Measurements from ENCODE around the gene MDM1. TPM values are rescaled to one million over a fixed set of nuclear protein-coding genes. Genes with fewer than 3 reads are reported as not detected.

MDM1 gene
- polyA plus RNA-seq, 1 donor (not counting 4 experiments of a cell fraction or from before 2014, with no cell fraction given), result 7.5 TPM

- dilution Hi-C loops (cut with MboI; ENCODE audit: extremely low pct_ligation_motif_present, low sequenced_read_pairs), result no loop called here
- H3K9me1 ChIP-seq (ENCODE audit: control insufficient read depth, extremely low read depth, insufficient read depth, low read length), result no peaks in the 10 kb centered on the region
These were observed 61.8 kb downstream of the MDM1 start for GRCh38 chr12:68270358-68270757.

GRCh38 chr12:68269779-68270178, 62.4 kb downstream of the MDM1 start:
- no peaks in the 10 kb centered on the region for H3K9me1 ChIP-seq (ENCODE audit: control insufficient read depth, extremely low read depth, insufficient read depth, low read length)
- H2AFZ ChIP-seq (ENCODE audit: control insufficient read depth, low read length), result no peak overlapping the region
- no peak for FAIRE-seq
- H3K9ac ChIP-seq (ENCODE audit: control insufficient read depth, extremely low read depth, insufficient read depth, low read length), result no peak overlapping the region
- no peak overlapping the region for H3K4me3 ChIP-seq (ENCODE audit: control insufficient read depth in 2 of 3, extremely low read depth in 1 of 3, insufficient read depth in 2 of 3, low read depth in 1 of 3, low read length in 3 of 3)
- H3K4me2 ChIP-seq (ENCODE audit: control insufficient read depth, extremely low read depth, insufficient read depth, low read depth, low read length), result no peak overlapping the region
- no peaks in the 10 kb centered on the region for H3K79me2 ChIP-seq (ENCODE audit: control insufficient read depth, insufficient read depth, low read length)
- dilution Hi-C loops (cut with MboI; ENCODE audit: extremely low pct_ligation_motif_present, low sequenced_read_pairs), result no loop called here
- no peaks in the 10 kb centered on the region for H3K36me3 ChIP-seq (ENCODE audit: control insufficient read depth in 2 of 2, extremely low read depth in 1 of 2, insufficient read depth in 2 of 2, low read length in 2 of 2)
- TF ChIP-seq CTCF (optimal IDR thresholded peaks at IDR 0.05 in 1 of 3, IDR thresholded peaks at IDR 0.05 in 1 of 3, conservative IDR thresholded peaks at IDR 0.05 in 1 of 3; ENCODE audit: extremely low read depth in 1 of 3, insufficient read depth in 2 of 3, low read length in 3 of 3), result no peak
- no peak for TF ChIP-seq EZH2 (IDR thresholded peaks at IDR 0.05; ENCODE audit: low read length)
- H4K20me1 ChIP-seq (ENCODE audit: control insufficient read depth, extremely low read depth, insufficient read depth, low read length), result no peaks in the 10 kb centered on the region
- no peak for DNase-seq (ENCODE audit: low read depth, low spot score)
- H3K4me1 ChIP-seq (ENCODE audit: control insufficient read depth, extremely low read depth, insufficient read depth, low read length), result peaks cover 4% of the 10 kb centered on the region
- no peaks in the 10 kb centered on the region for H3K9me3 ChIP-seq (ENCODE audit: control insufficient read depth, low read depth, low read length)
- H3K27ac ChIP-seq (ENCODE audit: control insufficient read depth, insufficient read depth, low read length), result no peak overlapping the region
- H3K27me3 ChIP-seq (ENCODE audit: control insufficient read depth, extremely low read depth, insufficient read depth, low read length), result no peaks in the 10 kb centered on the region

More at GRCh38 chr12:68270358-68270757, 61.8 kb downstream of the MDM1 start:
- no peak overlapping the region for H3K27ac ChIP-seq (ENCODE audit: control insufficient read depth, insufficient read depth, low read length)
- FAIRE-seq (no peak), DNase-seq (ENCODE audit: low read depth, low spot score) (no peak)
- no peak for TF ChIP-seq CTCF (optimal IDR thresholded peaks at IDR 0.05 in 1 of 3, IDR thresholded peaks at IDR 0.05 in 1 of 3, conservative IDR thresholded peaks at IDR 0.05 in 1 of 3; ENCODE audit: extremely low read depth in 1 of 3, insufficient read depth in 2 of 3, low read length in 3 of 3)
- no peak for TF ChIP-seq EZH2 (IDR thresholded peaks at IDR 0.05; ENCODE audit: low read length)
- peaks cover 4% of the 10 kb centered on the region for H3K4me1 ChIP-seq (ENCODE audit: control insufficient read depth, extremely low read depth, insufficient read depth, low read length)
- no peak overlapping the region for H3K4me2 ChIP-seq (ENCODE audit: control insufficient read depth, extremely low read depth, insufficient read depth, low read depth, low read length)
- no peaks in the 10 kb centered on the region for H3K9me3 ChIP-seq (ENCODE audit: control insufficient read depth, low read depth, low read length)
- no peaks in the 10 kb centered on the region for H3K79me2 ChIP-seq (ENCODE audit: control insufficient read depth, insufficient read depth, low read length)
- H3K36me3 ChIP-seq (ENCODE audit: control insufficient read depth in 2 of 2, extremely low read depth in 1 of 2, insufficient read depth in 2 of 2, low read length in 2 of 2), result no peaks in the 10 kb centered on the region
- H3K9ac ChIP-seq (ENCODE audit: control insufficient read depth, extremely low read depth, insufficient read depth, low read length), result no peak overlapping the region
- H4K20me1 ChIP-seq (ENCODE audit: control insufficient read depth, extremely low read depth, insufficient read depth, low read length), result no peaks in the 10 kb centered on the region
- no peak overlapping the region for H3K4me3 ChIP-seq (ENCODE audit: control insufficient read depth in 2 of 3, extremely low read depth in 1 of 3, insufficient read depth in 2 of 3, low read depth in 1 of 3, low read length in 3 of 3)
- H2AFZ ChIP-seq (ENCODE audit: control insufficient read depth, low read length), result no peak overlapping the region
- H3K27me3 ChIP-seq (ENCODE audit: control insufficient read depth, extremely low read depth, insufficient read depth, low read length), result no peaks in the 10 kb centered on the region
